Stomach (tissue), 9 donors: ENCODE measurements around the gene BMP7. TPM values are rescaled to one million over a fixed set of nuclear protein-coding genes. Genes with fewer than 3 reads are reported as not detected.
"Not testable (repeated sequence)": the region's sequence is repeated elsewhere in the genome, so short reads cannot be mapped to it uniquely, and the experiment has no call there.

Experiments
- DNase-seq, 2 donors: peaks; one replicate each; pipeline versions ENCODE4 v3.0.0 to v3.0.0-alpha.2; 2013 to 2019
- H3K27ac ChIP-seq, 5 donors: fragments of 200-600 bp in 4 of 5; sonication (generic) in 4 of 5; one replicate each; pipeline ENCODE4 v1.5.1; 2013 to 2019; ENCODE audit warnings: mild to moderate bottlenecking in 1 of 5, moderate library complexity in 1 of 5
- H3K27me3 ChIP-seq, 3 donors: fragments of 200-600 bp; sonication (generic); one replicate each; pipeline ENCODE4 v1.5.1; 2017 to 2019; ENCODE audit warnings: mixed run types in 1 of 3
- H3K36me3 ChIP-seq, 4 donors: fragments of 200-600 bp; sonication (generic); 1 replicate in 3 of 4; 2 replicates in 1 of 4; pipeline ENCODE4 v1.5.1; 2016 to 2019
- H3K4me1 ChIP-seq, 4 donors: fragments of 200-600 bp; sonication (generic); one replicate each; pipeline ENCODE4 v1.5.1; 2016 to 2019
- H3K4me3 ChIP-seq, 4 donors: fragments of 200-600 bp; sonication (generic) in 3 of 4; one replicate each; pipeline ENCODE4 v1.5.1; 2016 to 2019; ENCODE audit warnings: mild to moderate bottlenecking in 1 of 4
- H3K9me3 ChIP-seq, 4 donors: fragments of 200-600 bp; sonication (generic); one replicate each; pipeline ENCODE4 v1.5.1; 2016 to 2019
- CTCF ChIP-seq, 7 experiments: fragments of 450-650 bp in 4 of 7; fragments of 200-600 bp in 3 of 7; sonication (generic) in 3 of 7; IDR thresholded peaks; one replicate each; pipeline ENCODE4 v1.5.1; 2016 to 2019; ENCODE audit warnings: antibody characterized with exemption in 7 of 7, control low read depth in 2 of 7, mild to moderate bottlenecking in 1 of 7
- EP300 ChIP-seq: sonication (generic); formaldehyde crosslinking; IDR thresholded peaks from one replicate; pipeline ENCODE4 v1.6.1; 2017; ENCODE audit warnings: antibody characterized with exemption
- POLR2A ChIP-seq, 4 donors: fragments of 450-650 bp; IDR thresholded peaks; one replicate each; pipeline ENCODE4 v1.6.1; 2016; ENCODE audit warnings: antibody characterized with exemption in 4 of 4, control low read depth in 2 of 4, mild to moderate bottlenecking in 1 of 4, moderate library complexity in 1 of 4
- POLR2AphosphoS5 ChIP-seq, 3 donors: sonication (generic); formaldehyde crosslinking; IDR thresholded peaks; one replicate each; pipeline ENCODE4 v1.6.1; 2016; ENCODE audit warnings: antibody characterized with exemption in 3 of 3
- WGBS, 5 donors: extraction: QIAGEN DNeasy Blood & Tissue Kit in 3 of 5; methylation state at CpG; one replicate each; pipeline versions ENCODE4 v1.1.5 to v1.1.7; 2013 to 2018; 5-methylcytosine and 5-hydroxymethylcytosine counted together
- intact Hi-C: fragments of 100-400 bp; cut with DNase I; formaldehyde crosslinking; loops from one replicate; pipeline ENCODE4 v1.15.1; 2023; ENCODE audit warnings: low total_unique reads
- polyA plus RNA-seq, 3 donors: library from polyadenylated mRNA; stranded (reverse); fragments of 200-250 nt; gene quantifications; one replicate each; pipeline ENCODE4 v1.2.3, GENCODE V29; 2013
- total RNA-seq, 5 donors: library from RNA; depleted of rRNA; stranded (reverse); fragments of >200 nt; gene quantifications; one replicate each; pipeline versions ENCODE4 v1.1.0 to v1.2.3, GENCODE V29; 2014 to 2016
- donor health status: healthy with polysubstance abuse.
- donor health status: Bipolar disorder and iron deficiency.
- donor health status: healthy.

BMP7 gene
- total and polyA plus RNA-seq, 8 donors, result under 0.01 to 11.0 (median 2.4) TPM

DNA sequence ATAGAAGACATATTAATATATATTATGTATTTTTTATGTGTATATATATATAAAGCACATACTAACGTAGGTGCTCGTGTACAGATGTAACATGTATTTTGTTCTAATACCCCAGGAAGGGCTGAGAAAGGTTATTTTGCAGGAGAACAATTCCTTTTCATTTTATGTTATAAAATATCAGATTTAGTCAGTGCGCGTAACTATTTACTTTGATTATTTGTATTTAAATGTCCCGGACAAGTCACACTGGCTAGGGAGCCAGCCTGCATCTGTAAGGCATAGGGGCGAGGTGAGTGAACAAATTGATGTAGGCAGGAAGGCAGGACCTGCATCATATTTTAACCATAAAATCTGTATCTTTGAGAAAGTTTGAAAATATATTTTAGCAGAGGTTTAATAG, 74.1 kb downstream of the BMP7 start:
- no peaks in the 10 kb centered on the region for H3K27me3 ChIP-seq
- no peaks in the 10 kb centered on the region for H3K9me3 ChIP-seq
- no peak overlapping the region for H3K4me3 ChIP-seq
- DNase-seq, result no peak
- intact Hi-C loops, result no loop called here
- no peaks in the 10 kb centered on the region for H3K36me3 ChIP-seq
- 83 to 91% (median 85%) methylated on average over 6 of the region's 6 CpGs for WGBS, 5 donors
- H3K4me1 ChIP-seq, result no peaks in the 10 kb centered on the region
- no peak for TF ChIP-seq POLR2AphosphoS5 (IDR thresholded peaks at IDR 0.05)
- no peak for TF ChIP-seq POLR2A (IDR thresholded peaks at IDR 0.05)
- no peak for TF ChIP-seq EP300
- TF ChIP-seq CTCF (IDR thresholded peaks at IDR 0.05), result no peak
- H3K27ac ChIP-seq, result no peak overlapping the region

GRCh38 chr20:57191265-57191638, 75.2 kb downstream of the BMP7 start:
- DNase-seq, intact Hi-C loops, H3K27ac ChIP-seq, H3K4me1 ChIP-seq, H3K4me3 ChIP-seq, H3K27me3 ChIP-seq, H3K9me3 ChIP-seq, H3K36me3 ChIP-seq: not testable (repeated sequence)
- 86 to 96% (median 94%) methylated on average over 8 of the region's 8 CpGs for WGBS, 5 donors

DNA sequence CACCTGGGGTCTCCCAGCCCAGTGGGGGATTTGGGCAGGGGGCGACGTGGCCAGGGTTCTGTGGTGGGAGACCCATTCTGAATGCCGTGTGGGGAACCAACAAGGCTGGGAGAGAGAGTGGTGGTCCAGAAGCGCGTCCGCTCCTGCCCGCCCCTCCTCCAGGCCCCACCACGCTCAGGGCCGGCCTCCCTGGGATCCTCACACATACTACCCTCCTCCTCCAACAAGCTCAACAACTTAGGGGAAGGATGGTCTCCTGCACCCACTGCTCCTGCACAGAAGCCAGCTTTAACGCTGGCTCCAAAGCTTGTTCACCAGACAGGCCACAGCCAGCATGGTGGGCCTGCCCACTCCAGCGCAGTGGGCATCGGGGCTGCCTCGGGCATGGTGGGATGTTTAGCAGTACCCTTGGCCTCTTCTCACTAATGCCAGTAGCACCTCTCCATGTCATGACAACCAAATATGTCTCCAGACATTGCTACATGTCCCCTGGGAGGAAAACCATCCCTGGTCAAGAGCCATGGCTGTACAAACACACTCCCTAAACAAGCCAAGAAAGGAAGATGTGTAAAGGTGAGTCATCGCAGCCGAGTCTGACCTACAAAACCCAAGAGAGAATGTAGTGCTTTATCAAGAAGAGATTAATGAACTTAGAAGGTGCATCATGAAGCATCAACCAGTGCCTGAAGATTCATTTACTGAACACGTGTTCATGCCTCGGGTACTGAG, 75.7 kb downstream of the BMP7 start:
- H3K36me3 ChIP-seq, result no peaks in the 10 kb centered on the region
- TF ChIP-seq EP300 (no peak), CTCF (IDR thresholded peaks at IDR 0.05) (no peak), POLR2AphosphoS5 (IDR thresholded peaks at IDR 0.05) (no peak)
- intact Hi-C loops, result no loop called here
- H3K4me3 ChIP-seq, result no peak overlapping the region
- WGBS, 5 donors, result 92 to 98% (median 95%) methylated on average over 16 to 17 of the region's 17 CpGs
- no peaks in the 10 kb centered on the region for H3K4me1 ChIP-seq
- DNase-seq, result no peak
- H3K9me3 ChIP-seq, result no peaks in the 10 kb centered on the region
- H3K27ac ChIP-seq, result no peak overlapping the region
- H3K27me3 ChIP-seq, result no peaks in the 10 kb centered on the region

DNA sequence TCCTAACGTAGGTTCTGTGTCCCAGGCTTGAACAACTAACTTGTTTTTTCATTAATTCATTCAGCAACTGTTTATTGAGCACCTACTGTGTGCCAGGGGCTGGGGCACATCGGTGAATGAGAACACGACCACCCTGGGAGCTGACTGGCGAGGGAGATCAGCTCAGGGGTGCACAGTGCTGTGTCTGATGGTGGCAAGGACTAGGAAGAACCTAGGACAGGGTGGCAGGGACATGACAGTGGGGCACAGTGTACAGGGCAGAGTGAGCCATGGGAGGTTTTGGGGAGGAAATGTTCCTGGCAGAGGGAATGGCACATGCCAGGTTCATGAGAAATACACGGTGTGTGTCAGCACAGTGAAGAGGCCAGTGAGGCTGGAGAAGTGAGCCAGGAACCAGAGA, 76.7 kb downstream of the BMP7 start:
- Histone ChIP-seq H3K9me3 (no peaks in the 10 kb centered on the region), H3K36me3 (no peaks in the 10 kb centered on the region), H3K4me3 (no peak overlapping the region), H3K27me3 (peaks cover 0 to 4% (median 0%) of the 10 kb centered on the region in 3 donors), H3K4me1 (no peaks in the 10 kb centered on the region), H3K27ac (no peak overlapping the region)
- TF ChIP-seq POLR2AphosphoS5 (IDR thresholded peaks at IDR 0.05), result no peak
- no peak for TF ChIP-seq POLR2A (IDR thresholded peaks at IDR 0.05)
- TF ChIP-seq EP300, result no peak
- TF ChIP-seq CTCF (IDR thresholded peaks at IDR 0.05), result no peak
- intact Hi-C loops, result no loop called here
- WGBS, 5 donors, result 82 to 97% (median 92%) methylated on average over 5 of the region's 5 CpGs
- DNase-seq, result no peak

- Histone ChIP-seq H3K9me3 (no peaks in the 10 kb centered on the region), H3K4me3 (no peak overlapping the region), H3K36me3 (no peaks in the 10 kb centered on the region), H3K27ac (no peak overlapping the region), H3K27me3 (peaks cover 0 to 4% (median 0%) of the 10 kb centered on the region in 3 donors), H3K4me1 (no peaks in the 10 kb centered on the region)
- DNase-seq, result no peak
- WGBS, 5 donors, result 79 to 92% (median 85%) methylated on average over 6 of the region's 6 CpGs
- TF ChIP-seq POLR2AphosphoS5 (IDR thresholded peaks at IDR 0.05), result no peak
- TF ChIP-seq POLR2A (IDR thresholded peaks at IDR 0.05), result no peak
- intact Hi-C loops, result no loop called here
These were observed 77.8 kb downstream of the BMP7 start for GRCh38 chr20:57188576-57189079.
